ENCODE measurements around the gene RPL28. TPM values are rescaled to one million over a fixed set of nuclear protein-coding genes. Genes with fewer than 3 reads are reported as not detected.
"Not testable (repeated sequence)": the region's sequence is repeated elsewhere in the genome, so short reads cannot be mapped to it uniquely, and the experiment has no call there.

The RPL28 gene
- total RNA-seq, 1 donor: 829 TPM

DNA sequence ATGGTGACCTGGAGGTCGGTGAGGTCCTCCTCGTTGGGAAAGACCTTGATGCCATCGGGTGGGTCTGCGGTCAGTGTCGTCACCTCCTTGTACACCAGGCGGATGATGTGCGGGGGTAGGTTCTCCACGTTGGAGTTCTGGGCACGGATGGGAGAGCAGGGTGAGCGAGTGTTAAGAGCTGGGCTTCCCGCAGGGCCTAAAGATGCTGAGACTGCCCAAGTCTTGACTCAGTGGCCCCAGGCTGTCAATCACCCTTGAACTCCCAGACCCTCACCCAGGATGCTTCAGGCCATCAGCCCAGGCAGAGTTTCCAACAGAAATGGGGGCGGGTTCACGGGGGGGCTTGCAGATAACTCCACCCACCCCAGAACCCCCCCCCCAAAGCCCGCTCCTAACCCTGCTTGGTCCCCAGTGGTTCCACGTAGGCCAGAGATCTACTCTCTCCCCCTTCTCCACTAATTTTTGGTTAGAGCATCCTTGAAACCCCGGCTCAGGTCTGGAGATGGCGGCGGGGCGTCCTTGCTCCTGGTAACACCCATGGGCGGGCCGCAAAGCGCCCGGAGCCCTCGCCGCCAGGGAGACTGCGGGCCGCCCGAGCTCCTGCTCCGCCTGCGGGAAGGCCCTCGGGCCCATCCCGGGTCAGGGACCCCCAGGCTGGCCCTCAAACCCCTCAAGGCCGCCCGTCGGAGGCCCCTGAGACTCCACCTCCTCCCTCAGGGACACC is 21.3 kb downstream of the RPL28 start:
- DNase-seq (ENCODE audit: low read depth): peak; percentile 33
- peak overlapping the region; percentile 88 for H3K4me3 ChIP-seq (ENCODE audit: low read depth, low read length)
- TF ChIP-seq CTCF (IDR thresholded peaks at IDR 0.05; ENCODE audit: insufficient read depth, low read length): no peak

- peak within 1 kb of the TSS; percentile 88 for H3K4me3 ChIP-seq (ENCODE audit: low read depth, low read length)
- not testable (repeated sequence) for DNase-seq (ENCODE audit: low read depth)
These were observed 21.7 kb downstream of the RPL28 start, which contains the start of gene UBE2S for GRCh38 chr19:55407550-55407799. TSS of gene UBE2S (minus strand) at chr19:55407788. CDS start at chr19:55407589, 199 bp downstream.

GRCh38 chr19:55407800-55408532 is 22.2 kb downstream of the RPL28 start:
- peak; percentile 99 for DNase-seq (ENCODE audit: low read depth)
- peak overlapping the region; percentile 88 for H3K4me3 ChIP-seq (ENCODE audit: low read depth, low read length)

GRCh38 chr19:55408533-55408872 is 22.8 kb downstream of the RPL28 start:
- H3K4me3 ChIP-seq (ENCODE audit: low read depth, low read length): peak overlapping the region; percentile 69
- no peak for TF ChIP-seq CTCF (IDR thresholded peaks at IDR 0.05; ENCODE audit: insufficient read depth, low read length)

More at GRCh38 chr19:55407800-55408532, 22.2 kb downstream of the RPL28 start:
- no peak for TF ChIP-seq CTCF (IDR thresholded peaks at IDR 0.05; ENCODE audit: insufficient read depth, low read length)

DNA sequence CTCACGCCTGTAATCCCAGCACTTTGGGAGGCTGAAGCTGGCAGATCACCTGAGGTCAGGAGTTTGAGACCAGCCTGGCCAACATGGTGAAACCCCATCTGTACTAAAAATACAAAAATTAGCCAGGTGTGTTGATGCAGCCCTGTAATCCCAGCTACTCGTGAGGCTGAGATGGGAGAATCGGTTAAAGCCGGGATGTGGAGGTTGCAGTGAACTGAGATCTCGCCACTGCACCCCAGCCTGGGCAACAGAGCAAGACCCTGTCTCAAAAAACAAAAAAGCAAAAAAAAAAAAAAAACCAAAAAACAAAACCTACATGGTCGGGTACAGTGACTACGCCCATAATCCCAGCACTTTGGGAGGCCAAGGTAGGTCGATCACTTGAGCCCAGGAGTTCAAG is 23.4 kb downstream of the RPL28 start:
- H3K4me3 ChIP-seq (ENCODE audit: low read depth, low read length); DNase-seq (ENCODE audit: low read depth): not testable (repeated sequence)

More at GRCh38 chr19:55408533-55408872, 22.8 kb downstream of the RPL28 start:
- no peak for DNase-seq (ENCODE audit: low read depth)

DNA sequence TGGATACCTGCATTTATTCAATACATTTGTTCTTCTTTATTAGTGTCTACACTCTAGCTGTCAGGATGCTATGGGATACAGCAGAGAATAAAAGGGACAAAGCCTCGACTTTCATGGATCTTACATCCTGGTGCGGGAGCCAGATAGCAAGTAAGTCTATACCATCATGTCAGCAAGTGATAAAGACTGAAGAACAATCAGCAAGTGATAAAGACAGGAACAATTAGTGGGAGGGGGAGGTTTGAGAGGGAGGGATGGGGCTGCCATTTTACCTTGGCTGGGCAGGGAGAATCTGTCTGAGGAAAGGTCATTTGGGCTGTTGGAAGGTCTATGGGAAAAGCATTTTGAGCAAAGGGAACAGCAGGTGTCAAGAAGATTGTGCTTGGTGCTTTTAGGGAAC is 24.4 kb downstream of the RPL28 start:
- DNase-seq (ENCODE audit: low read depth): no peak
- no peak for TF ChIP-seq CTCF (IDR thresholded peaks at IDR 0.05; ENCODE audit: insufficient read depth, low read length)
- H3K4me3 ChIP-seq (ENCODE audit: low read depth, low read length): no peak overlapping the region

DNA sequence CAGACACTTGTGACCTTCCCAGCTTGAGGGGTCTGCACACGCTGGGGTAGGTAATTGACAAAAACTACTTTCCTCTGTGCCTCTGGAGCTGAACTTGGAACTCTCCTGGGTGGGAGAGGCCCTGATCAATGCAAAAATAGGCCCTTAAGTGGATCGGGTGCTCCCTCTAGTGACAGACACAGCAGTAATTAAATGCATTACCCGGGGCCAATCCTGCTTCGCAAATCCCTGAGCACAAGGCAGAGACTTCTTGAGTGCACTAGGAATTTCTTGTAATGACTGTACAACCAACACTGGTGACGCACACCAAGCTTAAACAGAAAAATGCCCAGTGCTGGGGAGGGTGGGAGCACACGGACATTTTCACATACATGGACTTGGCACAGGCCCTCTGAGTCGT is 32.5 kb downstream of the RPL28 start:
- TF ChIP-seq CTCF (IDR thresholded peaks at IDR 0.05; ENCODE audit: insufficient read depth, low read length): peak; percentile 73
- no peak overlapping the region for H3K4me3 ChIP-seq (ENCODE audit: low read depth, low read length)
- peak; percentile 90 for DNase-seq (ENCODE audit: low read depth)

- H3K4me3 ChIP-seq (ENCODE audit: low read depth, low read length): no peak overlapping the region
- no peak for TF ChIP-seq CTCF (IDR thresholded peaks at IDR 0.05; ENCODE audit: insufficient read depth, low read length)
- DNase-seq (ENCODE audit: low read depth): no peak
These were observed 33.4 kb downstream of the RPL28 start for GRCh38 chr19:55419103-55419502.
